Nephron progenitor cell (in vitro differentiated cells): ENCODE measurements around the gene WASHC4.

Experiments
- DNase-seq: peaks from one replicate; pipeline ENCODE4 v3.0.0; 2021
- H3K27ac Mint-ChIP-seq: 2 replicates; pipeline ENCODE4 v1.8.0; 2021; ENCODE audit warnings: mild to moderate bottlenecking, moderate library complexity, mixed read lengths
- H3K27me3 Mint-ChIP-seq: 2 replicates; pipeline ENCODE4 v1.8.0; 2021; ENCODE audit warnings: mild to moderate bottlenecking, low read depth, mixed read lengths; ENCODE audit not compliant: poor library complexity
- H3K36me3 Mint-ChIP-seq: 2 replicates; pipeline ENCODE4 v1.8.0; 2021; ENCODE audit warnings: low read depth, mixed read lengths
- H3K4me1 Mint-ChIP-seq: 2 replicates; pipeline ENCODE4 v1.8.0; 2021; ENCODE audit warnings: mixed read lengths
- H3K4me3 Mint-ChIP-seq: 2 replicates; pipeline ENCODE4 v1.8.0; 2021; ENCODE audit warnings: mild to moderate bottlenecking, moderate library complexity, mixed read lengths
- H3K9me3 Mint-ChIP-seq: 2 replicates; pipeline ENCODE4 v1.8.0; 2021; ENCODE audit warnings: mild to moderate bottlenecking, moderate library complexity, mixed read lengths
- CTCF ChIP-seq: fragments of 200-600 bp; sonication (generic); IDR thresholded peaks from 2 replicates; pipeline ENCODE4 v1.5.0; 2021; ENCODE audit warnings: antibody characterized with exemption

The WASHC4 gene

DNA sequence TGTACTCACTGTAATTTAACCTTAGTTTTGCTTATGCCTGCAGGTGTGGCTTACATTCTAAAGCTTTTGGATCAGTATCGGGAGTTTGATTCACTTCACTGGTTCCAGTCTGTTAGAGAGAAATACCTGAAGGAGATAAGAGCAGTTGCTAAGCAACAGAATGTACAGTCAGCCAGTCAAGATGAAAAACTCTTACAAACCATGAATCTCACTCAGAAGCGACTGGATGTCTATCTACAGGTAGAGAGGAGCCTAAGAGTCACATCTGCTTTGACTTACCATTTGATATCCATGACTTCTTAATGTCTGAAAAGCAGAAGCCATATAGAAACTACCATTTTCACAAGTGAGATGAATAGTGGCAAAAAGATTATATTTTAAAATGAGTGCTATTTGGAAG lies 56.5 kb downstream of the WASHC4 start:
- no peak overlapping the region for H3K4me3 Mint-ChIP-seq
- no peak for DNase-seq
- TF ChIP-seq CTCF, result no peak
- H3K9me3 Mint-ChIP-seq, result no peaks in the 10 kb centered on the region
- peaks cover 3% of the 10 kb centered on the region for H3K27me3 Mint-ChIP-seq
- no peaks in the 10 kb centered on the region for H3K4me1 Mint-ChIP-seq
- H3K36me3 Mint-ChIP-seq, result peaks cover 54% of the 10 kb centered on the region
- H3K27ac Mint-ChIP-seq, result no peak overlapping the region

GRCh38 chr12:105166736-105167135 lies 59.2 kb downstream of the WASHC4 start:
- Mint-ChIP-seq H3K4me1 (no peaks in the 10 kb centered on the region), H3K36me3 (peaks cover 48% of the 10 kb centered on the region), H3K4me3 (no peak overlapping the region), H3K9me3 (no peaks in the 10 kb centered on the region), H3K27me3 (peaks cover 3% of the 10 kb centered on the region), H3K27ac (no peak overlapping the region)
- DNase-seq, result no peak
- no peak for TF ChIP-seq CTCF

GRCh38 chr12:105167346-105167745 lies 59.8 kb downstream of the WASHC4 start:
- no peaks in the 10 kb centered on the region for H3K9me3 Mint-ChIP-seq
- H3K27me3 Mint-ChIP-seq, result peaks cover 3% of the 10 kb centered on the region
- no peak for TF ChIP-seq CTCF
- no peak overlapping the region for H3K4me3 Mint-ChIP-seq
- no peaks in the 10 kb centered on the region for H3K4me1 Mint-ChIP-seq
- no peak for DNase-seq
- H3K27ac Mint-ChIP-seq, result no peak overlapping the region
- peaks cover 42% of the 10 kb centered on the region for H3K36me3 Mint-ChIP-seq

DNA sequence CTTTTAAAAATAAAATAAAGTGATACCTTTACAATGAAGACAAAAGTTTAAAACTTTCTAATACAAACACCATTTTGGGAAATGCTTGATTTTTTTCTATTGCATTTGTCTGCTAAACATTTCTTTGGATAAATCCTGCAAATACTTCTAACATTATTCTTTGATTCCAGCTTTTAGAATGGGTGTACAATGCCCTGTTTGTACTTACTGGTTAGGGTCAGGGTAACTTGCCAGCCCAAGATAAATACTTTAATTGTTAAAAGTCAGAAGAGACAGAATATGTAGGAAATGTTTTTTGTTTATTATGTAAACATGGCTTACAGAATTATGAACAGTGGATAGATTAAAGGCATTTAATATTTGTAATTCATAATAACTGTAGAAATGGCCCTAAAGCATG lies 60.5 kb downstream of the WASHC4 start:
- Mint-ChIP-seq H3K27me3 (peaks cover 3% of the 10 kb centered on the region), H3K36me3 (peaks cover 37% of the 10 kb centered on the region), H3K4me1 (no peaks in the 10 kb centered on the region), H3K27ac (no peak overlapping the region), H3K9me3 (no peaks in the 10 kb centered on the region), H3K4me3 (no peak overlapping the region)
- no peak for TF ChIP-seq CTCF
- DNase-seq, result no peak

DNA sequence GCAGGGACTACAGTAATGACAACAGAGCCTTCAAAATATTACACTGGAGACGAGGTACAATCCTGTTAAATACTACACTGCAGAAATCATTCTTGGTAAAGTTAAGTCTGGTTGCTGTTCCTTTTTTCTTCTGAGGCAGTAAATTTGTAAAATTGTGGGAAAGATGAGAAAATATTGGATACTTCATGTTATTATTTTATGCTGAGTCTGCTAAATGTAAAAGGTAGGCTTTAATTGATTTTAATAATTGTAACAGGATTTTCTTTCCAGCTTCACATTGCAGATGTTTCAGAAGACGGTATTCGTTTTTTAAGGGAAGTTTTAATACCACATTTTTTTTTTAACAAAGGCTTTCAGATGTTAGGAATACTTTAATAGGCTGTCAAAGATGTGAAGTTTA lies 62.6 kb downstream of the WASHC4 start:
- no peak for DNase-seq
- H3K4me3 Mint-ChIP-seq, result no peak overlapping the region
- no peak for TF ChIP-seq CTCF
- H3K27me3 Mint-ChIP-seq, result no peaks in the 10 kb centered on the region
- no peaks in the 10 kb centered on the region for H3K9me3 Mint-ChIP-seq
- no peaks in the 10 kb centered on the region for H3K4me1 Mint-ChIP-seq
- no peak overlapping the region for H3K27ac Mint-ChIP-seq
- peaks cover 28% of the 10 kb centered on the region for H3K36me3 Mint-ChIP-seq

- no peak for TF ChIP-seq CTCF
- no peak for DNase-seq
- Mint-ChIP-seq H3K36me3 (peaks cover 43% of the 10 kb centered on the region), H3K4me1 (no peaks in the 10 kb centered on the region), H3K9me3 (no peaks in the 10 kb centered on the region), H3K4me3 (no peak overlapping the region), H3K27me3 (no peaks in the 10 kb centered on the region), H3K27ac (peak overlapping the region; percentile 74)
Measured at GRCh38 chr12:105171691-105172436, 64.3 kb downstream of the WASHC4 start.
